Activated CD8-positive, alpha-beta memory T cell treated with anti-CD3 and anti-CD28 coated beads, Interleukin-2, amount 50 U/mL, for 1 hour (primary cell): Measurements from ENCODE around the gene TMCO1.
"Not testable (repeated sequence)": the region's sequence is repeated elsewhere in the genome, so short reads cannot be mapped to it uniquely, and the experiment has no call there.

Source experiments
- DNase-seq: peaks from one replicate; pipeline ENCODE4 v3.0.0-alpha.2; 2020; ENCODE audit errors: extremely low read depth

The TMCO1 gene

DNA sequence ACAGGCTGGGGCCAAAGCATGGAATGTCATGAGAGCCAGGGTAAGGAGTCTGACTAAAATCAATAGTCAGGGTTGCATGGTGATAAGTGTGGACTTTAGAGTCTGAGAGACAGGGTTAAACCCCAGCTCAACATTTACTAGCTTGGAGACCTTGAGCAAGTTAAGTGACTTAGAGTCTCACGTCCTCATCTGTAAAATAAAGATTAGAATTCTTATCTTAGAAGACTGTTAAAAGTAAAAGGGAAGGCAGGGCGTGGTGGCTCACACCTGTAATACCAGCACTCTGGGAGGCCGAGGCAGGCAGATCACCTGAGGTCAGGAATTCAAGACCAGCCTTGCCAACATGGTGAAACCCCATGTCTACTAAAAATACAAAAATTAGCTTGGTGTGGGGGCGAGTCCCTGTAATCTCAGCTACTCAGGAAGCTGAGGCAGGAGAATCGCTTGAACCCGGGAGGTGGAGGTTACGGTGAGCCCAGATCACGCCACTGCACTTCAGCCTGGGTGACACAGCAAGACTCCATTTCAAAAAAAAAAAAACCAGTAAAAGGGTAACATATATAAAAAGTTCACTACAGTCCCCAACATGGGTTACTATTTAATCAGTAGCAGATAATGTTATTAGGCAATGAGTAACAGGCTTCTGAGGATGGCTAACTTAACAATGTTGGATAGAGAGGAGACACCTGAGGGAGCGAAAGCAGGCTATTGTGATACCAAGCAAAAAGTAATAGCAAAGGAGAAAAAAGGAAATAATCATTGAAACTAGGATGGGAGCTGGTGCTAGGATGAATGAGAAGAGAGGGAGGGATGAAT lies 20.8 kb downstream of the TMCO1 start:
- no peak for DNase-seq

DNA sequence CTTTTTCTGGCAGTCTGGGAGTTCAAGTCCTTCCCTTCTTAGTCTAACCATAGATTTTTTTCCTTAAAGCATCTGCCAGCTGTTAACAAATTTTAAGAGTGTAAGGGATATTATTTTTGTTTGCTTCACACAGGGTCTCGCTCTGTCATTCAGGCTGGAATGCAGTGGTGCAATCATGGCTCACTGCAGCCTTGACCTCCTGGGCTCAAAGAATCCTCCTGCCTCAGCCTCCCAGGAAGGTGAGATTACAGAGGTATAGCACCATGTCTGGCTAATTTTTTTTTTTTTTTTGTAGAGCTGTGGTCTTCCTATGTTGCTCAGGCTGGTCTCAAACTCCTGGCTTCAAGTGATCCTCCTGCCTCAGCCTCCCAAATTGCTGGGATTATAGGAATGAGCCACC lies 23.8 kb downstream of the TMCO1 start:
- not testable (repeated sequence) for DNase-seq

- DNase-seq: no peak
Observed at GRCh38 chr1:165742194-165742593, 26.5 kb downstream of the TMCO1 start.

- no peak for DNase-seq
Observed at GRCh38 chr1:165738794-165739193, 29.9 kb downstream of the TMCO1 start.

DNA sequence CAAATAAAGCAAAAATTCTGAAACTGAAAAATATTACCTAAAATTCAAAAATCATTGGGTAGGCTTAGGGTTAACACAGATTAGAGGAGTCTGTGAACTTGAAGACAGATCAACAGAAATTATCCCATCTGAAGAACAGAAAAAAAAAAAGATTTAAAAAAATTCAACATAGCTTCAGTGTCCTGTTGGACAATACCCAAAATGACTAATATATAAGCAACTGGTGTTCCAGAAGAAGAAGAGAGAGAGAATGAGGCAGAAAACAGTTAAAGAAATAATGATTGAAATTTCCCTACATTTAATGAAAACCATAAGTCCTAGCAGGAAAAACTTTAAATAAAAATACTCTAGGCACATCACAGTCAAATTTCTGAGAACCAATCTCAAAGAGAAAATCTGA lies 31.5 kb downstream of the TMCO1 start:
- no peak for DNase-seq

DNA sequence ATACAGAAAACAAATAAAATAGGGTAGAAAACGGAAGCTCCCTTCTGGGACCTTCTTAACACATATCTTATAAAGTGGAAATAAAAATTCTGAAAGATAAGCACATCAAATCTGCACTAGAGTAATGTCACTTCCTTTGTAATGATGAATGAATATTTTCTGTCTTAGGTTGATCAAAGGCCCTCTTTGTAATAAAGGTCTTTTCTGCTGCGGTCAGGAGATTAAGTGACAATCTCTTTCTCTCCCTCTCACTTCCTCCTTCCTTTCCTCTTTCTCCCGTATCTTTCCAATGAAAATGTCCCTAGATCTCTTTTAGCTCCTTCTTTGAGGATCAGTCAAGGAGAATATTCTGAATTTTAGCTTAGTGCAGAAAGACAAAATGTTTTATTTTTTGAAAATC lies 33.8 kb downstream of the TMCO1 start:
- no peak for DNase-seq

GRCh38 chr1:165726841-165727240 lies 41.8 kb downstream of the TMCO1 start:
- no peak for DNase-seq

- no peak for DNase-seq
Observed at GRCh38 chr1:165726169-165726568, 42.5 kb downstream of the TMCO1 start.

DNA sequence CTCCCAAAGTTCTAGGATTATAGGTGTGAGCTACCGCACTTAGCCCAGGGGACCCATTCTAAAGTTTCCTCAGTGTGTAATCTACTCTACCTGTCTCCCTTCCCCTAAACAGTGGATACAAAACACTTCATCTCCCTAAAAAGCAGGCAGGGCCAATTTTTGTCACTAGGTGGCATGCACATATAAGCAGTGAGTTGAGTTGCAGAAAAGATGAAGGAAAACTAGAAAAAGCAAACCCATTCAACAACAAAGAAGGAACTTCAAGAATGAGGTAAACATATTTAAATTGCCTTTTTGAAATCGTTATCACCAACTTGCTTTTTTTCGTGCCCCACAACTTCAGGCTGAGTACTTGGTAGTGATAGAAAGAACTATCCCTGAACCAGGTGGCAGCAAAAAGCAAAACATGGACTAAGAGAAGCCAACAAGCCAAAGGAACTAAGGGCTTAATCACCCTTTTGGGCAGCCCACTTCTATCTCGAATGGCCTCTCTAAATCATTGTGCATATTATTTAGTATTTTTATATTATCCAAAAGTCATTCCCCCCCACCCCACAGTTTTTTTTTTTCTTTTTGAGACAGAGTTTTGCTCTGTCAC lies 50.7 kb downstream of the TMCO1 start:
- DNase-seq: no peak

DNA sequence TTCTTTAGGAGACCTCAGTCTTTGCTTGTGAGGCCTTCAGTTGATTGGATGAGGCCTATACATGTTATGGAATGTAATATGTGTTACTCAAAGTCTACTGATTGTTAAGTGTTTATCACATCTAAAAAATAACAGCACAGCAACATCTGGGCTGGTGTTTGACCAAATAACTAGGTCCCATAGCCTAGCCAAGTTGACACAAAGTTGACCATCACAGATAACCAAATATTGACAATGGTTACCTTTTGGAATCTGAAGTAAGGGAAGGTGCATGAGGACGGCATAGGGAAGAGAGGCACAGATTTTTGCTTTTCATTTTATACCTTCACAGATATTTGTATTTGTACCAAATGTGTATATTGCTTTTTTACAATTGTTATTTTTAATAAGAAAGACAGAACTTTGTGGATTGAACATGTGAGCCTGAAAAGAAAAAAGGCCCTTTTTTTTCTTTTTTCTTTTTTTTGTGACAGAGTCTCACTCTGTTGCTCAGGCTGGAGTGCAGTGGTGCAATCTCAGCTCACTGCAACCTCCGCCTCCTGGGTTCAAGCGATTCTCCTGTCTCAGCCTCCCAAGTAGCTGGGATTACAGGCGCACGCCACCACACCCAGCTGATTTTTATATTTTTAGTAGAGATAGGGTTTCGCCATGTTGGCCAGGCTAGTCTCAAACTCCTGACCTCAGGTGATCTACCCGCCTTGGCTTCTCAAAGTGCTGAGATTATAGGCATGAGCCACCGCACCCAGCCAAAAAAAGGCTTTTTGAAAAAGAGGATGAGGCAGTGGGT lies 52.2 kb downstream of the TMCO1 start:
- DNase-seq: not testable (repeated sequence)

- no peak for DNase-seq
Observed at GRCh38 chr1:165712764-165713163, 55.9 kb downstream of the TMCO1 start.

DNA sequence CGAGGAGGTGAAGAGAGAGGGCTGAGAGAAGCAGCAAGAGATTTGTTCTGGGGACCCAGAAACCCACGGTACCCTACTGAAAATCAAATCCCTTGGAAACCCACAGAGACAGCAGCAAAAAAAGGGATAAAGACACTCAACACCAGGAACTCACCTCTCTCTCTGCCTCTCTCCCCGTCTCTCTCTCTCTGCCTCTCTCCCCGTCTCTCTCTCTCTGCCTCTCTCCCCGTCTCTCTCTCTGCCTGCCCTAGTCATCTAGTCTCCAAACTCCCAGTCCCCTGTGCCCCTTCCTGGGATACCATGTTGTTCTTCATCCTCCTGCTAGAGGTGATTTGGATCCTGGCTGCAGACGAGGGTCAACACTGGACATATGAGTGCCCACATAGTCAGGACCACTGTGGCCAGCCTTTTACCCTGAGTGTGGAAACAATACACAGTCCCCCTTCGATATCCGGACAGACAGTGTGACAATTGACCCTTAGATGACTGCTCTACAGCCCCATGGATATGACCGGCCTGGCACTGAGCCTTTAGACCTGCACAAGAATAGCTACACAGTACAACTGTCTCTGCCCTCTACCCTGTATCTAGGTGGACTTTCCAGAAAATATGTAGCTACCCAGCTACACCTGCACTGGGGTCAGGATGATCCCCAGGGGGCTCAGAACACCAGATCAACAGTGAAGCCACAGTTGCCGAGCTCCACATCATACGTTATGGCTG lies 60.5 kb downstream of the TMCO1 start:
- no peak for DNase-seq

GRCh38 chr1:165703648-165704047 lies 65.0 kb downstream of the TMCO1 start:
- DNase-seq: no peak

GRCh38 chr1:165701922-165702321 lies 66.7 kb downstream of the TMCO1 start:
- not testable (repeated sequence) for DNase-seq

GRCh38 chr1:165699577-165699976 lies 69.1 kb downstream of the TMCO1 start:
- no peak for DNase-seq

DNA sequence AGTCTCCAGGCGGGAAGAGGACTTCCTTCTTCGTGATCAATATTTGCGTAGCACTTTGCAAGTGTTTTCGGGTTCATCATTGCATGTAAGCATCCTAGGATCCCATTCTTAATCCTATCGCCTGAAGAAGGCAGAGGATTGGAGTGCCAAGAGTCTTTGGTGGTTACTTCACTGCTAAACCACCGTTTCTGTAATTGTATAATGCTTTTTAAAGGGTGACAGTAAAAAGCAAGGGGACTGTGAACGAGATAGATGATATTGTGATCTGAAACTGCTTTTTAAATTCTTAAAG lies 70.0 kb downstream of the TMCO1 start:
- no peak for DNase-seq

DNA sequence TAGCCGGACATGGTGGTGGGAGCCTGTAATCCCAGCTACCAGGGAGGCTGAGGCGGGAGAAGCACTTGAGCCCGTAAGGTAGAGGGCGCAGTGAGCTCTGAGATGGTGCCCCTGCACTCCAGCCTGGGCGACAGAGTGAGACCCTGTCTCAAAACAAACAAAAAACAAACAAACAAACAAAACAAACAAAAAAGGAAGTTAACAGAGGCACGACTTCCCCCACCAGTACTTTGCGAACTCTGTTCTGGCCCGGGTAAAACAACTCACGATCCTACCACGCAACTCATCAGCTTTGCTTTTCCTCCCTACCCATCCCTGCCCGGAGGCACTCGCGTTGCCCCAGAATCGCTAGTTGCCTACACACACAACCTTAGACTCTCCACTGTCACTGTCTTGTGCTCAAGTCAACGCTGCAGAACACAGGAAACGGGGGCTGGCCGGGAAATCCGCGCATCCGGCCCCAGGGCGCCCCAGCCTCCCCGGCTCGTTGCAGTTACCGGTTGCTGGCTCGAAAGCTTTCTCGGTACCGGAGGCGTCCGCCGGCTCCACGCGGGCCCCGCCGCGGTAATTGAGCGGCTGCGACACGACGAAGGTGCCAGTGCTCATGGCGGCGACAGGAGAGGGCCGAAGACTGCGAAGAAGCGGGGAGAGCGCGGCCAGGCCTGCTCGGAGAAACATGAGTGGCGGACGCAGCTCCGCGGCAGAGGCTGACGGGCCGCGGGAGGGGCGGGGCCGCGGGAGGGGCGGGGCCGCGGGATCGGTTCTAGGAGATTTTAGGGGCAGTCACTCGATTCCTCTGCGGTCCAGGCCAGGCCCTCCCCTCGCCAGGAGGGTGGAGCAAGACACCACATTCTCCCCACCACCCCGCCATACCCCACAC lies 70.5 kb downstream of the TMCO1 start, which contains the start of gene ALDH9A1:
TSS of gene ALDH9A1 (minus strand) at position 682 of the 880 bp plus-strand sequence. CDS start at position 678, 4 bp downstream.
- DNase-seq: peak; percentile 45

DNA sequence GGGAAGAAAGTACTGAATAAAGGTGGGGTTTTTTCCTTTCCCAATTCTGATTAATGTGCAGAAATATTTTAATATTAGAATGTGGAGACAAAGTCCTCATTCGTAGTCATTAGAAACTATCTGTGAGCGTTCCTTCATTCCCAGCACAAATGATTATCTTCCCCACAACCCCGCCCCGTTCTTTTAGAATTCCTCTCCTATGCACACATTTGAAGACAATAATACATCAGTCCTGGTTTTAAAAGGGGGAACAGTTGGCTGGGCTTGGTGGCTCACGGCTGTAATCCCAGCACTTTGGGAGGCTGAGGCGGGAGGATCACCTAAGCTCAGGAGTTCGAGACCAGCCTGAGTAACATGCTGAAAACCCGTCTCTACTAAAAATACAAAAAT lies 71.2 kb downstream of the TMCO1 start:
- DNase-seq: no peak

GRCh38 chr1:165696625-165697100 lies 72.0 kb downstream of the TMCO1 start:
- no peak for DNase-seq

- no peak for DNase-seq
Observed at GRCh38 chr1:165695031-165695430, 73.6 kb downstream of the TMCO1 start.

DNA sequence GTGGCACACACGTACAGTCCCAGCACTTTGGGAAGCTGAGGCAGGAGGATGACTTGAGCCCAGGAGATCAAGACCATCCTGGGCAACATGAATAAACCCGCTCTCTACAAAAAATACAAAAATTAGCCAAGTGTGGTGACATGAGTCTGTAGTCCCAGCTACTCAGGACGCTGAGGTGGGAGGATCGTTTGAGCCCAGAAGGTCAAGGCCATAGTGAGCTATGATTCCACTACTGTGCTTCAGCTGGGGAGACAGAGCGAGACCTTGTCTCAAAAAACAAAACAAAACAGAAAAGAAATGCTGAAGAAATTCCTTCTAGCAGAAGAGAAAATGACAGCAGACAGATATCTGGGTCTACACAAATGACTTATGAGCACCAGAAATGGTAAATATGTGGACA lies 80.6 kb downstream of the TMCO1 start:
- DNase-seq: no peak
